Testis (tissue), 3 donors: ENCODE measurements around the gene SEC24A. TPM values are rescaled to one million over a fixed set of nuclear protein-coding genes. Genes with fewer than 3 reads are reported as not detected.

ENCODE experiments used
- DNase-seq: peaks from one replicate; pipeline ENCODE4 v3.0.0-alpha.2; 2019
- H3K27ac ChIP-seq, 2 donors: fragments of 200-600 bp; sonication (generic); one replicate each; pipeline ENCODE4 v1.5.1; 2019
- H3K27me3 ChIP-seq: fragments of 200-600 bp; sonication (generic); one replicate; pipeline ENCODE4 v1.5.1; 2019
- H3K36me3 ChIP-seq: fragments of 200-600 bp; sonication (generic); one replicate; pipeline ENCODE4 v1.5.1; 2017; ENCODE audit warnings: low read depth; ENCODE audit errors: missing control alignments
- H3K4me1 ChIP-seq: fragments of 200-600 bp; sonication (generic); one replicate; pipeline ENCODE4 v1.5.1; 2019
- H3K4me3 ChIP-seq, 2 donors: fragments of 200-600 bp; sonication (generic); one replicate each; pipeline ENCODE4 v1.5.1; 2017 to 2019
- H3K9me3 ChIP-seq: fragments of 200-600 bp; sonication (generic); one replicate; pipeline ENCODE4 v1.5.1; 2017
- POLR2A ChIP-seq: fragments of 450-650 bp; IDR thresholded peaks from one replicate; pipeline ENCODE4 v1.6.1; 2017; ENCODE audit warnings: antibody characterized with exemption, mild to moderate bottlenecking, moderate library complexity
- WGBS, 2 donors: methylation state at CpG; one replicate each; pipeline ENCODE4 v1.1.5; 2018; 5-methylcytosine and 5-hydroxymethylcytosine counted together
- intact Hi-C: fragments of 100-400 bp; cut with DNase I; formaldehyde crosslinking; loops from one replicate; pipeline ENCODE4 v1.15.1; 2023; ENCODE audit warnings: low total_unique reads
- polyA plus RNA-seq: library from polyadenylated mRNA; stranded (reverse); fragments of 350-450 nt; fragmentation: Illumina TruSeq; extraction: RNeasy Lipid Tissue Mini Kit (QIAGEN cat#74804); gene quantifications from one replicate; pipeline ENCODE4 v1.2.3, GENCODE V29; 2014; ENCODE audit warnings: low read depth, low replicate concordance; ENCODE audit not compliant: insufficient read depth
- total RNA-seq, 2 donors: library from RNA; depleted of rRNA; stranded (reverse); fragments of >200 nt; gene quantifications; one replicate each; pipeline ENCODE4 v1.2.3, GENCODE V29; 2016
- TF ChIP-seq, protein P1 (sequence below), 3 experiments: fragments of 450-650 bp in 2 of 3; fragments of 200-600 bp in 1 of 3; sonication (generic) in 1 of 3; IDR thresholded peaks; one replicate each; pipeline ENCODE4 v1.5.1; 2016 to 2019; ENCODE audit warnings: antibody characterized with exemption in 3 of 3, mild to moderate bottlenecking in 2 of 3, moderate library complexity in 1 of 3

SEC24A gene
- total and polyA plus RNA-seq, 3 donors from 2014 or later = 10.3 to 16.7 (median 13.7) TPM

DNA sequence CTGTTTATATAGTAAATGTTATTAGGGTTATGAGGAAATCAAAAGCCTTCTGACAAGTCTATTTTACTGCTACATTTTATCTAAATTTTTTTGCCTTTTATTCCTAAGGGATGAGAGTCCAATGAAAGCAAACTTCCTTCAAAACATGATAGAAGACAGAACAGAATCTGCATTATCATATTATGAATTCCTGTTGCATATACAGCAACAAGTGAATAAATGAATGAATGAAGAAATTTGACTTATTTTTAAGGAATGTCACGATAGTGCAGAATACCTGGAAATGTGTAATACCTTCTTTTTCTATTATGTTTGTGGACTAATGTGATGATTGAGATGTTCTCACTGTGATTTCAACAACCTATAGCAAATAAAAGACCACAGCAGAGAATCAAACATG lies 76.3 kb downstream of the SEC24A start:
- Histone ChIP-seq H3K27ac (no peak overlapping the region), H3K27me3 (no peaks in the 10 kb centered on the region), H3K9me3 (no peaks in the 10 kb centered on the region), H3K4me1 (no peaks in the 10 kb centered on the region), H3K4me3 (no peak overlapping the region), H3K36me3 (no peaks in the 10 kb centered on the region)
- intact Hi-C loops = no loop called here
- no peak for DNase-seq
- TF ChIP-seq, protein P1, sequence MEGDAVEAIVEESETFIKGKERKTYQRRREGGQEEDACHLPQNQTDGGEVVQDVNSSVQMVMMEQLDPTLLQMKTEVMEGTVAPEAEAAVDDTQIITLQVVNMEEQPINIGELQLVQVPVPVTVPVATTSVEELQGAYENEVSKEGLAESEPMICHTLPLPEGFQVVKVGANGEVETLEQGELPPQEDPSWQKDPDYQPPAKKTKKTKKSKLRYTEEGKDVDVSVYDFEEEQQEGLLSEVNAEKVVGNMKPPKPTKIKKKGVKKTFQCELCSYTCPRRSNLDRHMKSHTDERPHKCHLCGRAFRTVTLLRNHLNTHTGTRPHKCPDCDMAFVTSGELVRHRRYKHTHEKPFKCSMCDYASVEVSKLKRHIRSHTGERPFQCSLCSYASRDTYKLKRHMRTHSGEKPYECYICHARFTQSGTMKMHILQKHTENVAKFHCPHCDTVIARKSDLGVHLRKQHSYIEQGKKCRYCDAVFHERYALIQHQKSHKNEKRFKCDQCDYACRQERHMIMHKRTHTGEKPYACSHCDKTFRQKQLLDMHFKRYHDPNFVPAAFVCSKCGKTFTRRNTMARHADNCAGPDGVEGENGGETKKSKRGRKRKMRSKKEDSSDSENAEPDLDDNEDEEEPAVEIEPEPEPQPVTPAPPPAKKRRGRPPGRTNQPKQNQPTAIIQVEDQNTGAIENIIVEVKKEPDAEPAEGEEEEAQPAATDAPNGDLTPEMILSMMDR (IDR thresholded peaks at IDR 0.05) = no peak
- TF ChIP-seq POLR2A = no peak
- WGBS, 2 donors = 94 to 97% methylated on average over 1 of the region's 1 CpG

DNA sequence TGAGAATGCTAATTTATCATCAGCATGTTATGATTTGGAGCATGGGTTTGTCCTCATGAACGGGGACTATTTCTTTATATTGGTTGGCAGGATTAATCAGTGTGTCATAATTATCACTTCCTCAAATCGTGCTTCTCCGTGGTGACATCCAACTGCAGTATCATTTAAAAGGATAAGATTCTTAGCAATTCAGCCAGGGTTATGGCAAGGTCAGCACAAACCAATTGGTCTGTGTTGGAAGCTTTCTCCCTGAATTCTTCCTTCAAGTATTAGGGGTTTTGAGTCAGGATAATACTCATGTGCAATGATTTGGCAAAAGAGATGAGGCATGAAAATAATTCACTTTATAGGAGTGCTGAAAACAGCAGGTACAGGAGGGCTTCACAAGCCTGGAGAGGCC lies 84.2 kb downstream of the SEC24A start:
- intact Hi-C loops = no loop called here
- no peaks in the 10 kb centered on the region for H3K9me3 ChIP-seq
- TF ChIP-seq, protein P1 (IDR thresholded peaks at IDR 0.05) = no peak
- no peak for TF ChIP-seq POLR2A
- no peaks in the 10 kb centered on the region for H3K4me1 ChIP-seq
- no peaks in the 10 kb centered on the region for H3K27me3 ChIP-seq
- H3K27ac ChIP-seq = no peak overlapping the region
- H3K4me3 ChIP-seq = no peak overlapping the region
- H3K36me3 ChIP-seq = no peaks in the 10 kb centered on the region
- no peak for DNase-seq
- WGBS, 2 donors = 56 to 72% methylated on average over 3 of the region's 3 CpGs

DNA sequence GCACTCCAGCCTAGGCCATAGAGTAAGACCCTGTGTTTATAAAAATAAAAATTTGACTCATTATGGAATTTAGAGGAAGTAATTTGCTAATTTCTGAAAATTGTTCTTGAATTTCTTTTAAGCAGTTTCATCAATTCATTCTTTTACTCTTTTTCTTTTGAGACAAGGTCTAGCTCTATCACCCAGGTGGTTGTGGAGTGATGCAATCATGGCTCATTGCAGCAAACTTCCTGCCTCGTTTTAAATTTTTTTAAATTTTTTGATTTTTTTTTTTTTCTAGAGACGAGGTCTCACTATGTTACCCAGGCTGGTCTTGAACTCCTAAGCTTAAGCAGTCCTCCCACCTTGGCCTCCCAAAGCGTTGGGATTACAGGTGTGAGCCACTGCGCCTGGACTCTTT lies 86.7 kb downstream of the SEC24A start:
- intact Hi-C loops = no loop called here
- Histone ChIP-seq H3K27ac (no peak overlapping the region), H3K27me3 (no peaks in the 10 kb centered on the region), H3K36me3 (no peaks in the 10 kb centered on the region), H3K9me3 (no peaks in the 10 kb centered on the region), H3K4me1 (no peaks in the 10 kb centered on the region), H3K4me3 (no peak overlapping the region)
- 60 to 77% methylated on average over 4 of the region's 4 CpGs for WGBS, 2 donors
- no peak for DNase-seq
- TF ChIP-seq POLR2A = no peak
- TF ChIP-seq, protein P1 (IDR thresholded peaks at IDR 0.05) = no peak

- intact Hi-C loops = no loop called here
- H3K4me3 ChIP-seq = no peak overlapping the region
- TF ChIP-seq POLR2A = no peak
- TF ChIP-seq, protein P1 (IDR thresholded peaks at IDR 0.05) = no peak
- WGBS, 2 donors = 55 to 59% methylated on average over 2 of the region's 2 CpGs
- H3K27ac ChIP-seq = no peak overlapping the region
- no peaks in the 10 kb centered on the region for H3K4me1 ChIP-seq
- DNase-seq = no peak
- no peaks in the 10 kb centered on the region for H3K36me3 ChIP-seq
- H3K27me3 ChIP-seq = no peaks in the 10 kb centered on the region
- H3K9me3 ChIP-seq = no peaks in the 10 kb centered on the region
These were observed 87.7 kb downstream of the SEC24A start for GRCh38 chr5:134736173-134736812.
